K562 (cell line): ENCODE results near the gene LRRC7. TPM values are rescaled to one million over a fixed set of nuclear protein-coding genes. Genes with fewer than 3 reads are reported as not detected.

Source experiments
- ATAC-seq: fragments of 200-7000 bp; cut with Tn5 transposase; 3 replicates; pipeline ENCODE4 v1.9.1; 2020; ENCODE audit warnings: moderate library complexity
- BruUV-seq: library from RNA; stranded (reverse); fragments of 400-500 nt; replicated peaks from 2 replicates; lab custom pipeline; 2021; lab: Mats Ljungman, UMichigan
- CTCF ChIA-PET: fragments of 300-600 bp; formaldehyde crosslinking; extraction: SDS; loops from one replicate; lab custom pipeline; 2021; ENCODE audit warnings: low intra/inter-chr PET ratio; lab: Yijun Ruan, JAX
- POLR2A ChIA-PET: fragments of 300-600, 350-650 bp; sonication (Branson Sonifier 250); formaldehyde crosslinking; extraction: SDS; loops from one replicate; lab custom pipeline; 2021; ENCODE audit warnings: antibody characterized with exemption, inconsistent platforms; lab: Yijun Ruan, JAX
- DNase-seq, 4 experiments: peaks; one replicate each; pipeline versions ENCODE4 v3.0.0 to v3.0.0-alpha.2; 2011 to 2018; ENCODE audit warnings: low spot score in 3 of 4, mixed read lengths in 3 of 4; ENCODE audit errors: extremely low read depth in 1 of 4
- FAIRE-seq: peaks from 2 replicates; lab custom pipeline; 2011; peaks lifted over from hg19 to GRCh38; lab: Jason Lieb, UNC
- H2AFZ ChIP-seq: 2 replicates; pipeline ENCODE4 v1.6.0; 2011; ENCODE audit warnings: low read depth, low read length, control low read depth, inconsistent platforms
- H3K27ac ChIP-seq: fragments of 200-600 bp; 3 replicates; pipeline ENCODE4 v1.8.0; 2011; ENCODE audit warnings: low read depth, mild to moderate bottlenecking, control low read depth, inconsistent platforms, low read length, moderate library complexity, mixed read lengths; ENCODE audit errors: extremely low read depth
- H3K27me3 ChIP-seq, 2 experiments: fragments of 300-600 bp in 1 of 2; 2 replicates in 1 of 2; 3 replicates in 1 of 2; pipeline versions ENCODE4 v1.6.0 to v1.8.0; 2011; ENCODE audit warnings: inconsistent platforms in 2 of 2, low read length in 2 of 2, mild to moderate bottlenecking in 1 of 2, mixed read lengths in 1 of 2, moderate library complexity in 1 of 2; ENCODE audit not compliant: control insufficient read depth in 2 of 2, insufficient read depth in 2 of 2
- H3K36me3 ChIP-seq: fragments of 300-600 bp; 3 replicates; pipeline ENCODE4 v1.8.0; 2011; ENCODE audit warnings: mild to moderate bottlenecking, low read length, inconsistent platforms; ENCODE audit not compliant: control insufficient read depth, insufficient read depth
- H3K4me1 ChIP-seq, 2 experiments: fragments of 200-600 bp in 1 of 2; replicated peaks in 1 of 2; 2 replicates in 1 of 2; 3 replicates in 1 of 2; pipeline versions ENCODE4 v1.5.1 to v1.8.0; 2011; ENCODE audit warnings: inconsistent platforms in 2 of 2, low read length in 2 of 2, mild to moderate bottlenecking in 1 of 2, mixed read lengths in 1 of 2, moderate library complexity in 1 of 2; ENCODE audit not compliant: control insufficient read depth in 2 of 2, insufficient read depth in 2 of 2
- H3K4me2 ChIP-seq: 2 replicates; pipeline ENCODE4 v1.6.1; 2011; ENCODE audit warnings: low read length, control low read depth, inconsistent platforms, mixed read lengths; ENCODE audit not compliant: insufficient read depth
- H3K4me3 ChIP-seq: fragments of 200-600 bp; sonication (generic), shearing (Covaris generic); 2 replicates; pipeline ENCODE4 v1.5.1; 2016; ENCODE audit warnings: control low read depth, inconsistent platforms
- H3K79me2 ChIP-seq: fragments of 200-600 bp; 3 replicates; pipeline ENCODE4 v1.8.0; 2011; ENCODE audit warnings: low read length, inconsistent platforms; ENCODE audit not compliant: control insufficient read depth, insufficient read depth
- H3K9ac ChIP-seq, 2 experiments: 2 replicates each; pipeline versions ENCODE4 v1.6.0 to v1.6.1; 2011; ENCODE audit warnings: low read depth in 2 of 2, low read length in 2 of 2, control low read depth in 1 of 2, inconsistent platforms in 1 of 2, mild to moderate bottlenecking in 1 of 2, mixed read lengths in 1 of 2; ENCODE audit not compliant: insufficient read depth in 1 of 2
- H3K9me1 ChIP-seq: one replicate; pipeline ENCODE4 v1.6.0; 2011; ENCODE audit warnings: inconsistent platforms, mild to moderate bottlenecking, low read length, moderate library complexity; ENCODE audit not compliant: control insufficient read depth, insufficient read depth
- H3K9me3 ChIP-seq: replicated peaks from 2 replicates; pipeline ENCODE4 v1.5.1; 2011; ENCODE audit warnings: low read depth, low read length, inconsistent platforms; ENCODE audit not compliant: control insufficient read depth, insufficient read depth
- H4K20me1 ChIP-seq: replicated peaks from 2 replicates; pipeline ENCODE4 v1.6.1; 2011; ENCODE audit warnings: low read length, inconsistent platforms, mixed read lengths; ENCODE audit not compliant: control insufficient read depth, insufficient read depth
- BHLHE40 ChIP-seq: IDR thresholded peaks from 2 replicates; pipeline ENCODE4 v1.6.1; 2011; ENCODE audit warnings: low read length, improper control_type of control experiment
- CCNT2 ChIP-seq: IDR thresholded peaks from 2 replicates; pipeline ENCODE4 v1.6.1; 2011; ENCODE audit warnings: borderline replicate concordance, low read depth, mild to moderate bottlenecking, moderate library complexity, mixed read lengths, low read length; ENCODE audit not compliant: insufficient read length; ENCODE audit errors: extremely low read depth
- CSDE1 ChIP-seq, 2 experiments: fragments of 450-650 bp; IDR thresholded peaks; 2 replicates each; pipeline ENCODE4 v1.6.1; 2016; ENCODE audit warnings: mild to moderate bottlenecking in 1 of 2
- JUN ChIP-seq, 2 experiments: sonication (generic) in 1 of 2; formaldehyde crosslinking in 1 of 2; IDR thresholded peaks; 2 replicates each; pipeline versions ENCODE4 v1.6.1 to v1.8.0; 2012 to 2022; ENCODE audit warnings: borderline replicate concordance in 2 of 2, mild to moderate bottlenecking in 2 of 2, improper control_type of control experiment in 1 of 2, low read depth in 1 of 2, low read length in 1 of 2, missing genetic modification reagents in 1 of 2
- JUNB ChIP-seq: fragments of 450-650 bp; formaldehyde crosslinking; conservative IDR thresholded peaks from 2 replicates; pipeline ENCODE4 v1.4.0; 2020; ENCODE audit warnings: mild to moderate bottlenecking
- LARP7 ChIP-seq: fragments of 450-650 bp; IDR thresholded peaks from 2 replicates; pipeline ENCODE4 v1.6.1; 2016
- MTF1 ChIP-seq: fragments of 250-450 bp; sonication (Bioruptor Pico); IDR thresholded peaks from 2 replicates; pipeline ENCODE4 v1.9.0; 2021; ENCODE audit warnings: moderate library complexity, mild to moderate bottlenecking, inconsistent platforms, borderline replicate concordance
- PPARD ChIP-seq: fragments of 250-450 bp; sonication (Bioruptor Pico); IDR thresholded peaks from 2 replicates; pipeline ENCODE4 v1.8.0; 2022; ENCODE audit warnings: inconsistent platforms, mild to moderate bottlenecking, moderate library complexity
- RNF2 ChIP-seq: sonication (generic); IDR thresholded peaks from 2 replicates; pipeline ENCODE4 v1.6.1; 2016
- SAFB ChIP-seq: fragments of 200-400 bp; formaldehyde crosslinking; IDR thresholded peaks from 2 replicates; pipeline ENCODE4 v1.6.1; 2017; ENCODE audit warnings: low read depth, low read length, borderline replicate concordance
- ZEB2 ChIP-seq: fragments of 450-650 bp; IDR thresholded peaks from 2 replicates; pipeline ENCODE4 v1.6.1; 2016
- ZFP1 ChIP-seq: fragments of 450-650 bp; formaldehyde crosslinking; IDR thresholded peaks from 2 replicates; pipeline ENCODE4 v1.4.0; 2020; ENCODE audit warnings: mild to moderate bottlenecking, mixed read lengths
- ZNF583 ChIP-seq: fragments of 250-450 bp; sonication (Bioruptor Pico); IDR thresholded peaks from 2 replicates; pipeline ENCODE4 v1.4.0; 2020
- ZNF717 ChIP-seq: fragments of 250-450 bp; sonication (Bioruptor Pico); IDR thresholded peaks from 2 replicates; pipeline ENCODE4 v1.5.0; 2021
- WGBS: fragments of 100-300 bp; shearing (Covaris generic); methylation state at CpG from one replicate; pipeline ENCODE4 v1.1.6; 2016; ENCODE audit warnings: low coverage, mixed read lengths; ENCODE audit not compliant: insufficient coverage; ENCODE audit errors: missing lambda C conversion rate; 5-methylcytosine and 5-hydroxymethylcytosine counted together
- in situ Hi-C: fragments of 300-500 bp; cut with MboI; formaldehyde crosslinking; loops from 4 replicates; pipeline ENCODE4 v1.15.0; 2018; ENCODE audit warnings: inconsistent platforms, mixed read lengths
- intact Hi-C: fragments of 100-400 bp; cut with micrococcal nuclease; formaldehyde crosslinking; loops from 2 replicates; pipeline ENCODE4 v1.14.2; 2022
- polyA plus RNA-seq, 8 experiments: library from polyadenylated mRNA; depleted of rRNA in 4 of 8; stranded (reverse) in 5 of 8; unstranded in 3 of 8; fragments of >200 nt; fragmentation: Nextera tagmentation in 2 of 8; fragmentation: Illumina TruSeq in 1 of 8; extraction: Ambion mirVana in 2 of 8; extraction: Trizol in 1 of 8; gene quantifications; 2 replicates each; pipeline versions ENCODE4 v1.2.1 to v1.2.3, GENCODE V29; 2011 to 2014; ENCODE audit warnings: inconsistent platforms in 1 of 8, missing spikeins in 1 of 8
- total RNA-seq, 7 experiments: library from RNA; depleted of rRNA in 6 of 7; stranded (reverse); fragments of >200 nt in 6 of 7; fragmentation: Illumina TruSeq in 2 of 7; extraction: Trizol in 2 of 7; gene quantifications; 2 replicates each; pipeline versions ENCODE4 v1.2.1 to v1.2.3, GENCODE V29; 2011 to 2021; ENCODE audit warnings: low replicate concordance in 1 of 7
- TF ChIP-seq, protein P1 (sequence below): IDR thresholded peaks from 2 replicates; pipeline ENCODE4 v1.6.1; 2016; ENCODE audit warnings: missing genetic modification characterization, missing compliant biosample characterization
- TF ChIP-seq, protein P2 (sequence below): fragments of 450-650 bp; formaldehyde crosslinking; IDR thresholded peaks from 2 replicates; pipeline ENCODE4 v1.4.0; 2020; ENCODE audit warnings: mild to moderate bottlenecking
- TF ChIP-seq, protein P3 (sequence below), 3 experiments: IDR thresholded peaks in 2 of 3; conservative IDR thresholded peaks in 1 of 3; 2 replicates each; pipeline ENCODE4 v1.5.1; 2011 to 2012; ENCODE audit warnings: low read length in 3 of 3, mild to moderate bottlenecking in 3 of 3, control low read depth in 2 of 3, improper control_type of control experiment in 1 of 3, inconsistent platforms in 1 of 3, low read depth in 1 of 3, mixed read lengths in 1 of 3, moderate library complexity in 1 of 3; ENCODE audit not compliant: insufficient read depth in 2 of 3
- TF ChIP-seq, protein P4 (sequence below): sonication (generic); formaldehyde crosslinking; IDR thresholded peaks from 2 replicates; pipeline ENCODE4 v1.8.0; 2022; ENCODE audit warnings: mild to moderate bottlenecking, missing genetic modification reagents

Gene LRRC7
- total and polyA plus RNA-seq, 9 of the 15 experiments (the other 6 are each of a cell fraction or from before 2014, with no cell fraction given), result 0.09 to 0.94 (median 0.49) TPM

DNA sequence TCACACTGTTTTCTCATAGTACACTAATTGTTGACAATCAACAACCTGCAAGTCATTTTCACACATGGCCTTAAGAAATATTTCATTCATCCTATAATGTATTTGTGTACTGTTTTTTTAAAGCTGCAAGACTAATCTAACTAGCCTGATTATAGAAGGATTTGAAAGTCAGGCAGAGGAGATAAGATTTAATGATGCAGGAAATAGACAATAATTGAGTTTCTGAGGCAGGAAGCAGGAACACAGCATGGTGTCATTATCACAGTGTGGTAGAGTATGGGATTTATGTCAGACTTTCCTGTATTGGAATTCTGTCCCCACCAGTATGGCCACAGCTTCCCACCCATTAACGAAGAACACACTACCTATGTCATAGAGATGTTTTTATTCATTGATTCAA is 138.8 kb downstream of the LRRC7 start:
- ChIA-PET POLR2A (interaction anchor here (0.7 kb wide), 1 partner anchor 461 kb away, joined by 3 read pairs; no protein-coding TSS in a partner anchor), CTCF (no interaction called here)
- no peak for FAIRE-seq
- in situ Hi-C loops, result no loop called here
- Histone ChIP-seq H3K4me1 (no peaks in the 10 kb centered on the region), H3K4me3 (no peak overlapping the region), H3K27ac (no peak overlapping the region), H3K79me2 (no peaks in the 10 kb centered on the region), H4K20me1 (no peaks in the 10 kb centered on the region), H3K9ac (no peak overlapping the region), H3K4me2 (no peak overlapping the region), H3K9me1 (no peaks in the 10 kb centered on the region), H2AFZ (no peak overlapping the region), H3K36me3 (no peaks in the 10 kb centered on the region), H3K27me3 (no peaks in the 10 kb centered on the region), H3K9me3 (no peaks in the 10 kb centered on the region)
- intact Hi-C loops, result no loop called here
- no peak for DNase-seq
- BruUV-seq, result no TSS peak
- no peak for TF ChIP-seq ZFP1
- no peak for TF ChIP-seq CSDE1 (IDR thresholded peaks at IDR 0.05)
- TF ChIP-seq CCNT2, result no peak
- no peak for TF ChIP-seq JUN (IDR thresholded peaks at IDR 0.05; ENCODE audit: borderline replicate concordance, low read depth, low read length)
- TF ChIP-seq JUN (CRISPR knock-in tag; IDR thresholded peaks at IDR 0.05; ENCODE audit: borderline replicate concordance), result no peak
- TF ChIP-seq LARP7, result no peak
- TF ChIP-seq ZEB2, result no peak
- no peak for TF ChIP-seq BHLHE40
- TF ChIP-seq PPARD, result no peak
- no peak for TF ChIP-seq ZNF583
- no peak for TF ChIP-seq SAFB
- TF ChIP-seq MTF1, result no peak
- TF ChIP-seq ZNF717 (CRISPR knock-in tag), result no peak
- TF ChIP-seq, protein P1, sequence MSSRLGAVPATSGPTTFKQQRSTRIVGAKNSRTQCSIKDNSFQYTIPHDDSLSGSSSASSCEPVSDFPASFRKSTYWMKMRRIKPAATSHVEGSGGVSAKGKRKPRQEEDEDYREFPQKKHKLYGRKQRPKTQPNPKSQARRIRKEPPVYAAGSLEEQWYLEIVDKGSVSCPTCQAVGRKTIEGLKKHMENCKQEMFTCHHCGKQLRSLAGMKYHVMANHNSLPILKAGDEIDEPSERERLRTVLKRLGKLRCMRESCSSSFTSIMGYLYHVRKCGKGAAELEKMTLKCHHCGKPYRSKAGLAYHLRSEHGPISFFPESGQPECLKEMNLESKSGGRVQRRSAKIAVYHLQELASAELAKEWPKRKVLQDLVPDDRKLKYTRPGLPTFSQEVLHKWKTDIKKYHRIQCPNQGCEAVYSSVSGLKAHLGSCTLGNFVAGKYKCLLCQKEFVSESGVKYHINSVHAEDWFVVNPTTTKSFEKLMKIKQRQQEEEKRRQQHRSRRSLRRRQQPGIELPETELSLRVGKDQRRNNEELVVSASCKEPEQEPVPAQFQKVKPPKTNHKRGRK (tag), result no peak
- TF ChIP-seq JUNB (CRISPR knock-in tag), result no peak
- TF ChIP-seq, protein P2, sequence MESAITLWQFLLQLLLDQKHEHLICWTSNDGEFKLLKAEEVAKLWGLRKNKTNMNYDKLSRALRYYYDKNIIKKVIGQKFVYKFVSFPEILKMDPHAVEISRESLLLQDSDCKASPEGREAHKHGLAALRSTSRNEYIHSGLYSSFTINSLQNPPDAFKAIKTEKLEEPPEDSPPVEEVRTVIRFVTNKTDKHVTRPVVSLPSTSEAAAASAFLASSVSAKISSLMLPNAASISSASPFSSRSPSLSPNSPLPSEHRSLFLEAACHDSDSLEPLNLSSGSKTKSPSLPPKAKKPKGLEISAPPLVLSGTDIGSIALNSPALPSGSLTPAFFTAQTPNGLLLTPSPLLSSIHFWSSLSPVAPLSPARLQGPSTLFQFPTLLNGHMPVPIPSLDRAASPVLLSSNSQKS, result no peak
- TF ChIP-seq RNF2, result no peak
- TF ChIP-seq, protein P3, sequence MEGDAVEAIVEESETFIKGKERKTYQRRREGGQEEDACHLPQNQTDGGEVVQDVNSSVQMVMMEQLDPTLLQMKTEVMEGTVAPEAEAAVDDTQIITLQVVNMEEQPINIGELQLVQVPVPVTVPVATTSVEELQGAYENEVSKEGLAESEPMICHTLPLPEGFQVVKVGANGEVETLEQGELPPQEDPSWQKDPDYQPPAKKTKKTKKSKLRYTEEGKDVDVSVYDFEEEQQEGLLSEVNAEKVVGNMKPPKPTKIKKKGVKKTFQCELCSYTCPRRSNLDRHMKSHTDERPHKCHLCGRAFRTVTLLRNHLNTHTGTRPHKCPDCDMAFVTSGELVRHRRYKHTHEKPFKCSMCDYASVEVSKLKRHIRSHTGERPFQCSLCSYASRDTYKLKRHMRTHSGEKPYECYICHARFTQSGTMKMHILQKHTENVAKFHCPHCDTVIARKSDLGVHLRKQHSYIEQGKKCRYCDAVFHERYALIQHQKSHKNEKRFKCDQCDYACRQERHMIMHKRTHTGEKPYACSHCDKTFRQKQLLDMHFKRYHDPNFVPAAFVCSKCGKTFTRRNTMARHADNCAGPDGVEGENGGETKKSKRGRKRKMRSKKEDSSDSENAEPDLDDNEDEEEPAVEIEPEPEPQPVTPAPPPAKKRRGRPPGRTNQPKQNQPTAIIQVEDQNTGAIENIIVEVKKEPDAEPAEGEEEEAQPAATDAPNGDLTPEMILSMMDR (IDR thresholded peaks at IDR 0.05 in 2 of 3, conservative IDR thresholded peaks at IDR 0.05 in 1 of 3; ENCODE audit: insufficient read depth in 2 of 3, low read depth in 1 of 3, low read length in 3 of 3), result no peak
- TF ChIP-seq, protein P4, sequence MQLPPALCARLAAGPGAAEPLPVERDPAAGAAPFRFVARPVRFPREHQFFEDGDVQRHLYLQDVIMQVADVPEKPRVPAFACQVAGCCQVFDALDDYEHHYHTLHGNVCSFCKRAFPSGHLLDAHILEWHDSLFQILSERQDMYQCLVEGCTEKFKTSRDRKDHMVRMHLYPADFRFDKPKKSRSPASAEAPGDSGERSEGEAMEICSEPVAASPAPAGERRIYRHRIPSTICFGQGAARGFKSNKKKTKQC, result no peak
- WGBS, result 0% methylated on average over 1 of the region's 1 CpG
- ATAC-seq, result no peak
